Measurements from ENCODE around the gene GAS6.

The GAS6 gene

DNA sequence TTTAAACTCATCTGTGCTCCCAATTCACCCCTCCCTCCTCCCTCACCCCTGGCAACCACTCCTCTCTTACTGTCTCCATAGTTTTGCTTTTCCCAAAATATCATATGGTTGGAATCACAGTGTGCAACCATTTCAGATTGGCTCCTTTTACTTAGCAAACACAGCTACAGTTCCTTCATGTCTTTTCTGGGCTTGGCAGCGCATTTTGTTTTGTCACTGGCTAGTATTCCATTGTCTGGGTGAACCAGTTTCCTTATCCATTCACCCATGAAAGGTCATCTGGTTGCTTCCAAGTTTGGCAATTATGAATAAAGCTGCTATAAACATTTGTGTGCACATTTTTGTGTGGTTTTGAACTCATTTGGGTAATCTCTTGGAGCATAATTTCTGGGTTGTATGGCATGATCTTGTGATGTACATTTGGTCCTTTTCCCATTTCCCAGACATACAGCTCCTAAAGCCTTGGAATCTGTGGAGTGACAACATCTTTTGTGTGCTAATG, 23.9 kb upstream of the GAS6 start:
- TF ChIP-seq, protein P1, sequence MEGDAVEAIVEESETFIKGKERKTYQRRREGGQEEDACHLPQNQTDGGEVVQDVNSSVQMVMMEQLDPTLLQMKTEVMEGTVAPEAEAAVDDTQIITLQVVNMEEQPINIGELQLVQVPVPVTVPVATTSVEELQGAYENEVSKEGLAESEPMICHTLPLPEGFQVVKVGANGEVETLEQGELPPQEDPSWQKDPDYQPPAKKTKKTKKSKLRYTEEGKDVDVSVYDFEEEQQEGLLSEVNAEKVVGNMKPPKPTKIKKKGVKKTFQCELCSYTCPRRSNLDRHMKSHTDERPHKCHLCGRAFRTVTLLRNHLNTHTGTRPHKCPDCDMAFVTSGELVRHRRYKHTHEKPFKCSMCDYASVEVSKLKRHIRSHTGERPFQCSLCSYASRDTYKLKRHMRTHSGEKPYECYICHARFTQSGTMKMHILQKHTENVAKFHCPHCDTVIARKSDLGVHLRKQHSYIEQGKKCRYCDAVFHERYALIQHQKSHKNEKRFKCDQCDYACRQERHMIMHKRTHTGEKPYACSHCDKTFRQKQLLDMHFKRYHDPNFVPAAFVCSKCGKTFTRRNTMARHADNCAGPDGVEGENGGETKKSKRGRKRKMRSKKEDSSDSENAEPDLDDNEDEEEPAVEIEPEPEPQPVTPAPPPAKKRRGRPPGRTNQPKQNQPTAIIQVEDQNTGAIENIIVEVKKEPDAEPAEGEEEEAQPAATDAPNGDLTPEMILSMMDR (IDR thresholded peaks at IDR 0.05; ENCODE audit: extremely low read depth, missing control alignments), result no peak
- no peak for DNase-seq (ENCODE audit: low spot score)

- no peak for DNase-seq (ENCODE audit: low spot score)
- TF ChIP-seq, protein P1 (IDR thresholded peaks at IDR 0.05; ENCODE audit: extremely low read depth, missing control alignments), result no peak
Measured at GRCh38 chr13:113886561-113887112, 22.8 kb upstream of the GAS6 start.

GRCh38 chr13:113884821-113885220, 20.9 kb upstream of the GAS6 start:
- TF ChIP-seq, protein P1 (IDR thresholded peaks at IDR 0.05; ENCODE audit: extremely low read depth, missing control alignments), result no peak
- DNase-seq (ENCODE audit: low spot score), result no peak

GRCh38 chr13:113883921-113884804, 20.3 kb upstream of the GAS6 start:
- TF ChIP-seq, protein P1 (IDR thresholded peaks at IDR 0.05; ENCODE audit: extremely low read depth, missing control alignments), result no peak
- DNase-seq (ENCODE audit: low spot score), result no peak

GRCh38 chr13:113883314-113883811, 19.5 kb upstream of the GAS6 start:
- TF ChIP-seq, protein P1 (IDR thresholded peaks at IDR 0.05; ENCODE audit: extremely low read depth, missing control alignments), result no peak
- DNase-seq (ENCODE audit: low spot score), result no peak

DNA sequence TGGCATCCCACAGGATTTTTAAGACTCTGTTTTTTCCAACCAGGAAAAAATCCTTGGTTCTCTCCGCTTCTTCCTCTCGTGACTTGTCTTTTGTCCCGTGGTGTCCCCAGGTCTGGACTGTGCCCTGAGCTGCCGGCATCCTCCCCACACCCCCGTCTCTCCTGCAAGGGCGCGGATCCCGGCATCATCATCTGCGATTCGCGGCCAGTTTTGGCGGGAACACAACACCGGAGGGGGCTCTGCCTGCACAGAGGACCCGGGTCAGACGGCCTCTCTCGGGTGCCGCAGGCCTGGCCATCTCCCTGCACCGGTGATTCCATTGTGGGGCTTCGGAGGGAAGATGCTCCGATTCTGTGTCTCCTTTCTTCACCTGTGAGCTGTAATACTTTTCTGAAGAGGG, 18.8 kb upstream of the GAS6 start:
- DNase-seq (ENCODE audit: low spot score), result no peak
- TF ChIP-seq, protein P1 (IDR thresholded peaks at IDR 0.05; ENCODE audit: extremely low read depth, missing control alignments), result no peak

DNA sequence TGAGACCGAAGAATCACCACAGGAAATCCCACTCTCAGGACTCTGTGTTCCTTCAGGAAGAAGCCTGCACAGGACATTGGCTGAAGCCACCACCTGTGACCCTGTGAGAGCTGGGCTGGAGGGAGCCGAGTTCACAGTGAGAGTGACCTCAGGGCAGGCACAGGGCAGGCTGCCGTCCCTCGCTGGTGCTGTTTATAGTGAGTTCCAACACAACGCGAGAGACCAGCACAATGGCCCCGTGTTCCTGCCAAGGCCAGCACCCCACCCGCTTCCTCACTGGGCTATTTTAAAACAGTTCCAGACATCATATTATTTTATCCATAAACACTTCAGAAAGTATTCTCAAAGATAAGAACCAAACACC, 18.4 kb upstream of the GAS6 start:
- no peak for DNase-seq (ENCODE audit: low spot score)
- TF ChIP-seq, protein P1 (IDR thresholded peaks at IDR 0.05; ENCODE audit: extremely low read depth, missing control alignments), result no peak
